Osteoblast (primary cell): Measurements from ENCODE around the gene TMPRSS13. TPM values are rescaled to one million over a fixed set of nuclear protein-coding genes. Genes with fewer than 3 reads are reported as not detected.
A peak's percentile ranks its signal among the peaks of the same experiment; 100 is the strongest.

Experiments used
- DNase-seq: peaks from one replicate; pipeline ENCODE4 v3.0.0; 2011; ENCODE audit warnings: low spot score, mixed read lengths; ENCODE audit not compliant: insufficient read length; ENCODE audit errors: missing footprints
- H2AFZ ChIP-seq: 2 replicates; pipeline ENCODE4 v1.6.0; 2011; ENCODE audit warnings: mild to moderate bottlenecking, low read length
- H3K27ac ChIP-seq: 2 replicates; pipeline ENCODE4 v1.5.1; 2011; ENCODE audit warnings: mild to moderate bottlenecking, low read depth, low read length, moderate library complexity
- H3K27me3 ChIP-seq: 2 replicates; pipeline ENCODE4 v1.6.0; 2012; ENCODE audit warnings: mild to moderate bottlenecking, control low read depth, inconsistent platforms, low read length, moderate library complexity; ENCODE audit not compliant: insufficient read depth
- H3K36me3 ChIP-seq: 2 replicates; pipeline ENCODE4 v1.5.1; 2011; ENCODE audit warnings: mild to moderate bottlenecking, low read length, control low read depth, moderate library complexity; ENCODE audit not compliant: insufficient read depth
- H3K4me1 ChIP-seq: 2 replicates; pipeline ENCODE4 v1.5.1; 2011; ENCODE audit warnings: mild to moderate bottlenecking, low read length, control low read depth, moderate library complexity; ENCODE audit not compliant: insufficient read depth
- H3K4me2 ChIP-seq: 2 replicates; pipeline ENCODE4 v1.6.0; 2011; ENCODE audit warnings: mild to moderate bottlenecking, low read length; ENCODE audit not compliant: insufficient read depth
- H3K4me3 ChIP-seq: fragments of 200-600 bp; sonication (generic); 3 replicates; pipeline ENCODE4 v1.5.1; 2012; ENCODE audit warnings: mild to moderate bottlenecking, low read length, inconsistent platforms; ENCODE audit not compliant: insufficient read depth
- H3K79me2 ChIP-seq: 2 replicates; pipeline ENCODE4 v1.6.0; 2012; ENCODE audit warnings: mild to moderate bottlenecking, low read length, control low read depth, inconsistent platforms; ENCODE audit not compliant: insufficient read depth
- H3K9me3 ChIP-seq: 2 replicates; pipeline ENCODE4 v1.5.1; 2011; ENCODE audit warnings: low read depth, low read length, control low read depth
- H4K20me1 ChIP-seq: 2 replicates; pipeline ENCODE4 v1.6.0; 2012; ENCODE audit warnings: mild to moderate bottlenecking, low read length, control low read depth; ENCODE audit not compliant: insufficient read depth
- total RNA-seq: library from RNA; depleted of rRNA; stranded (reverse); fragments of >200 nt; gene quantifications from 2 replicates; pipeline ENCODE4 v1.2.3, GENCODE V29; 2012
- TF ChIP-seq, protein P1 (sequence below): IDR thresholded peaks from 2 replicates; pipeline ENCODE4 v1.5.1; 2011; ENCODE audit warnings: mild to moderate bottlenecking, low read depth, low read length, moderate library complexity; ENCODE audit errors: extremely low read depth

The TMPRSS13 gene
- total RNA-seq, 1 donor: not detected

DNA sequence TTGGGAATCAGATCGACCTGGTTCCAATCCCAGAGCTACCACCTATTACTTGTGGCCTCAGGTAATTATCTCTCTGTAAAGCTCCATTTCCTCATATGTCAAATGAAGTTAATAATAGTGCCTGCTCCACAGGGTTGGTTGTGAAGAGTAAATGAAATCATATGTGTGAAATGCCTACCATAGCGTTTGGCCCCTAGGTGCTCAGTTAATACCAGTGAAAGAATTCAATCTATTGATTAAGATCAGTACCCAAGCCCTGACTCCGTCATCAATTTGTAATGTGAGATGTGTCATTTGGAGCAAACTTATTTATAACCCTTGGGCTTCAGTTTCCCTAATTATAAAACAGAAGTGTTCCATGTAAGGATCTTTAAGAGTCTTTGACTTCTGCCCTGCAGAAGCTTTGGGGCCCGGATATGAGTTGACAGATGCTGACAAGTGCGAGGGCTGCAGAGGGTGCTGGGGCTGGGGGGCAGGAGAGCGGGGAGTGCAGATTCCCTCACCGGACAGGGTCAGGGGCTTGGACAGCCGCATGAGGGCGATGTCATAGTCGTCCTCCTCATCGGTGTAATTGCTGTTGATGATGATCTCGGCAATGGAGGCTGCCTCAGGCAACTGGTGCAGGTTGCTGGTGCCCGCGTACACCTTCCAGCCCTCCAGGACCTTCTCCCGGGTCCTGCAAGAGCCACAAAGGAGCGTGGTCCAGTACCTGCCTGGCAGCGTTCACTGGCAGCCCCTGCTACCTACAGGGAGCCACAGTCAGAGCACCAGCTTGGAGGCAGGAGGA lies 20.9 kb downstream of the TMPRSS13 start:
- H3K79me2 ChIP-seq: no peaks in the 10 kb centered on the region
- no peaks in the 10 kb centered on the region for H3K27me3 ChIP-seq
- no peak overlapping the region for H3K4me2 ChIP-seq
- no peak overlapping the region for H3K4me3 ChIP-seq
- no peaks in the 10 kb centered on the region for H3K36me3 ChIP-seq
- no peaks in the 10 kb centered on the region for H3K4me1 ChIP-seq
- no peak overlapping the region for H2AFZ ChIP-seq
- DNase-seq: peak; percentile 55
- H3K27ac ChIP-seq: no peak overlapping the region
- no peaks in the 10 kb centered on the region for H3K9me3 ChIP-seq
- no peaks in the 10 kb centered on the region for H4K20me1 ChIP-seq
- TF ChIP-seq, protein P1, sequence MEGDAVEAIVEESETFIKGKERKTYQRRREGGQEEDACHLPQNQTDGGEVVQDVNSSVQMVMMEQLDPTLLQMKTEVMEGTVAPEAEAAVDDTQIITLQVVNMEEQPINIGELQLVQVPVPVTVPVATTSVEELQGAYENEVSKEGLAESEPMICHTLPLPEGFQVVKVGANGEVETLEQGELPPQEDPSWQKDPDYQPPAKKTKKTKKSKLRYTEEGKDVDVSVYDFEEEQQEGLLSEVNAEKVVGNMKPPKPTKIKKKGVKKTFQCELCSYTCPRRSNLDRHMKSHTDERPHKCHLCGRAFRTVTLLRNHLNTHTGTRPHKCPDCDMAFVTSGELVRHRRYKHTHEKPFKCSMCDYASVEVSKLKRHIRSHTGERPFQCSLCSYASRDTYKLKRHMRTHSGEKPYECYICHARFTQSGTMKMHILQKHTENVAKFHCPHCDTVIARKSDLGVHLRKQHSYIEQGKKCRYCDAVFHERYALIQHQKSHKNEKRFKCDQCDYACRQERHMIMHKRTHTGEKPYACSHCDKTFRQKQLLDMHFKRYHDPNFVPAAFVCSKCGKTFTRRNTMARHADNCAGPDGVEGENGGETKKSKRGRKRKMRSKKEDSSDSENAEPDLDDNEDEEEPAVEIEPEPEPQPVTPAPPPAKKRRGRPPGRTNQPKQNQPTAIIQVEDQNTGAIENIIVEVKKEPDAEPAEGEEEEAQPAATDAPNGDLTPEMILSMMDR: no peak

DNA sequence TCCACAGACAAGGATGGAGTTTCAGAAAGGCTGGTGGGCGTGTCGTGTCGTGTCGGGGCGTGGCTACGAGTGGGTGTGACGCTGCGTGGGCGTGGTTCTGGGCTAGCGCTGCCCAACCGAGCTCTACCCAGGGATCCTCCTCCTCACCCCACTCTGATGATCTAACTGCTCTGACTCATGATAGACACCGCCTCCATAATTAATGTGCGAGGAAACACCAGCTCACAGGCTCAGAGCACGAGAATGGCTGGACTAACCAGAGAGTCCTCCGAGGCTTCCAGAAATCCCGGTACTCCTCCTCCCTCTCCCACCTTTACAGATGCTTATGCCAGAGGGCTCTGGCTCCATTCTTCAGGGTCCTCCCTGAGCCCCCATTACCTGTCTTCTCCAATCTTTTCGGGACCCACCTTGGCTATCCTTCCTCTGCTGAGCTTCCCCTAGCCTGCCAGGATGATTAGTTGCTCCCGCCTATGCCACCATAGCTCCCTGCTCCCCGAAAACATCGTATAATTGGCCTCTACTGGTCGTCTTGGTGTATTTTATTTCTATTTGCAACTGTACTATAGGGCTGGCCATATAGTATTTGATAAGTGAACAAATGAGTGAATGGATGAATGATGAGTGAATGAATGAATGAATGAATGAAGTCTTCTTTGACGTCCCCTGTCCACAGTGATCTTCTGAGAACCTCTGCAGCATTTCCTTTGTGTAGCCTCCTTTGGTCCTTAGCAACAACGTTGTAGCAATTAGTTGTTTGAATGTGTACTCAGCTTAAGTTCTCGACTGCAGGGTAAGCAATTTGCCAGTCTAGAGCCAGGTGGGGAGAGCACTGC lies 21.7 kb downstream of the TMPRSS13 start:
- no peaks in the 10 kb centered on the region for H3K9me3 ChIP-seq
- H3K27ac ChIP-seq: no peak overlapping the region
- H3K4me1 ChIP-seq: no peaks in the 10 kb centered on the region
- H3K27me3 ChIP-seq: no peaks in the 10 kb centered on the region
- no peak overlapping the region for H3K4me3 ChIP-seq
- peak; percentile 98 for DNase-seq
- peak overlapping the region; percentile 5 for H3K4me2 ChIP-seq
- TF ChIP-seq, protein P1: no peak
- peak overlapping the region; percentile 50 for H2AFZ ChIP-seq
- H3K36me3 ChIP-seq: no peaks in the 10 kb centered on the region
- no peaks in the 10 kb centered on the region for H4K20me1 ChIP-seq
- no peaks in the 10 kb centered on the region for H3K79me2 ChIP-seq

DNA sequence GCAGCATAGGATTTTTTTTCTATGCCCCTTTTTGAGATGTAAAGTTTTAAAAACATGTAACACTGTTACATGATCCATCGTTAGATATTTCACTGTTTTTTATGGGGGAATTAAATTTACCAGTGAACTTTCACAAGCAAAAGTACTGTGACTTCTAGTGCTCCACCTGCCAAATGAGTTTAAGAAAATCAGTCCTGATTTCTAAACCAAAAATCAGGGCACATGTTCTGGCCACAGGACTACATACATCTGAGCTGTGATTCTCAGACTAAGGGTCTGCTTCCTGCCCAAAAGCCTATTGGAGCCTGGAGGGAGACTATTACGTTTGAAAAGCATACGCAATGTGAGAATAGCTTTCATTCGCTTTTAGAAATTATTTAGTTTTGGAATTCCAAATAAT lies 22.5 kb downstream of the TMPRSS13 start:
- no peaks in the 10 kb centered on the region for H3K4me1 ChIP-seq
- DNase-seq: peak; percentile 58
- TF ChIP-seq, protein P1: no peak
- H4K20me1 ChIP-seq: no peaks in the 10 kb centered on the region
- H3K4me2 ChIP-seq: no peak overlapping the region
- no peaks in the 10 kb centered on the region for H3K36me3 ChIP-seq
- H3K27me3 ChIP-seq: no peaks in the 10 kb centered on the region
- no peak overlapping the region for H3K27ac ChIP-seq
- no peaks in the 10 kb centered on the region for H3K9me3 ChIP-seq
- no peak overlapping the region for H3K4me3 ChIP-seq
- no peak overlapping the region for H2AFZ ChIP-seq
- H3K79me2 ChIP-seq: no peaks in the 10 kb centered on the region

DNA sequence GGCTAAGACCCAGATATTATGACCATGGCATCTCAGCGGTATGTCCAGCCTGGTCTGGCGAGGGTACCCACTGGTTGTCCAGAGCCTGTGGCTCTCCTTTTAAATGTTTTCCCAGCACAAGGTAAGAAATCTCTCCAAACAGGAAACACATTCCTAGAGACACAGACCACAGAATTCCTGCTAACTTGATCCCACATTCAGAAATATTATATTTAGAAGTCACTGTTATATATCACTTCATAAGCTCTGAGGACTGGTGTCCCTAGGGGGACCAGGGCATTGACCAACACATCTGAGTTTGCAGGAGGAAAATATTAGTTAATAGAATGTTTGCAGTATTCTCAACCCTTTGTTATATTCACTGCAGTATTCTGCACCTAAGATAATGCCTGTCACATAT lies 23.1 kb downstream of the TMPRSS13 start:
- no peak for DNase-seq
- Histone ChIP-seq H3K4me1 (no peaks in the 10 kb centered on the region), H4K20me1 (no peaks in the 10 kb centered on the region), H3K79me2 (no peaks in the 10 kb centered on the region), H3K4me3 (no peak overlapping the region), H3K4me2 (no peak overlapping the region), H3K27ac (no peak overlapping the region), H3K9me3 (no peaks in the 10 kb centered on the region), H2AFZ (no peak overlapping the region), H3K27me3 (no peaks in the 10 kb centered on the region), H3K36me3 (no peaks in the 10 kb centered on the region)
- TF ChIP-seq, protein P1: no peak
